ENCODE results near the gene IQUB.

The IQUB gene

GRCh38 chr7:123534383-123535260 lies at the start of gene IQUB:
TSS of gene IQUB (minus strand) at chr7:123534595. CDS start at chr7:123512340, 22,255 bp downstream.
- Histone ChIP-seq H3K4me3 (peak within 1 kb of the TSS; percentile 69), H3K27ac (peak within 1 kb of the TSS; percentile 62 to 95)
- TF ChIP-seq, protein P1, sequence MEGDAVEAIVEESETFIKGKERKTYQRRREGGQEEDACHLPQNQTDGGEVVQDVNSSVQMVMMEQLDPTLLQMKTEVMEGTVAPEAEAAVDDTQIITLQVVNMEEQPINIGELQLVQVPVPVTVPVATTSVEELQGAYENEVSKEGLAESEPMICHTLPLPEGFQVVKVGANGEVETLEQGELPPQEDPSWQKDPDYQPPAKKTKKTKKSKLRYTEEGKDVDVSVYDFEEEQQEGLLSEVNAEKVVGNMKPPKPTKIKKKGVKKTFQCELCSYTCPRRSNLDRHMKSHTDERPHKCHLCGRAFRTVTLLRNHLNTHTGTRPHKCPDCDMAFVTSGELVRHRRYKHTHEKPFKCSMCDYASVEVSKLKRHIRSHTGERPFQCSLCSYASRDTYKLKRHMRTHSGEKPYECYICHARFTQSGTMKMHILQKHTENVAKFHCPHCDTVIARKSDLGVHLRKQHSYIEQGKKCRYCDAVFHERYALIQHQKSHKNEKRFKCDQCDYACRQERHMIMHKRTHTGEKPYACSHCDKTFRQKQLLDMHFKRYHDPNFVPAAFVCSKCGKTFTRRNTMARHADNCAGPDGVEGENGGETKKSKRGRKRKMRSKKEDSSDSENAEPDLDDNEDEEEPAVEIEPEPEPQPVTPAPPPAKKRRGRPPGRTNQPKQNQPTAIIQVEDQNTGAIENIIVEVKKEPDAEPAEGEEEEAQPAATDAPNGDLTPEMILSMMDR (IDR thresholded peaks at IDR 0.05), result no peak
- peak; percentile 98 for DNase-seq (ENCODE audit: low spot score)

DNA sequence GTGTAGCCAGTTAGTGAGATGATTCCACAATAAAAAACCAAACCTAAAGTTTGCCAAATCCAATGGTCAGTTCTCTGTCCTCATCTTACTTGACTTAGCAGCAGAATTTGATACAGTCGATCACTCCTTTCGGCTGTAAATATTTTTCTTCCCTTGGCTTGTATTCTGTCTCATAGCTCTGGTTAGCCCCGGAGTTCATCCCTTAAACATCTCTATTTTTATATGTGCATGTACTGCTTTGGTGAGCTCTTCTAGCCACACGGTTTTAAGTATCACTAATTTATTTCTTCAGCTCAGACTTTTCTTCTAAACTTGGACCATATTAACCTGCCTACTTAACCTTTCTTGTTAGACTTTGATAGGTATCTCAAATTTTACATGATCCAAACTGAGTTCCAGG lies 49.4 kb upstream of the IQUB start:
- no peak overlapping the region for H3K27ac ChIP-seq
- H3K4me3 ChIP-seq, result no peak overlapping the region
- TF ChIP-seq, protein P1 (IDR thresholded peaks at IDR 0.05), result no peak
- DNase-seq (ENCODE audit: low spot score), result no peak

DNA sequence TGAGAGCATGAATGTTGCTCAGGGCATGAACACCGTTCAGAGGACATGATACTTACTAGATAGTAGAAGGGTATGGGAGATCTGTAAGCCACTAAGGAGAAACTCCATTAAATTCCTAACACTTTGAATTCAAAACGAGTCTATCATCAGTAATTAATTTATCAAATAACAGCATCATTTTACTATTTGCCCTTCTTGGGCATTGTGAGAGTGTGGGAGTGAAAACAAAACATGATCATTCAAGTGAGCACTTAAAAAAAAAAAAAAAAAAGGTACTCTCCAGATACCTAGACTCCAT lies 46.7 kb upstream of the IQUB start:
- TF ChIP-seq, protein P1 (IDR thresholded peaks at IDR 0.05), result no peak
- no peak overlapping the region for H3K4me3 ChIP-seq

DNA sequence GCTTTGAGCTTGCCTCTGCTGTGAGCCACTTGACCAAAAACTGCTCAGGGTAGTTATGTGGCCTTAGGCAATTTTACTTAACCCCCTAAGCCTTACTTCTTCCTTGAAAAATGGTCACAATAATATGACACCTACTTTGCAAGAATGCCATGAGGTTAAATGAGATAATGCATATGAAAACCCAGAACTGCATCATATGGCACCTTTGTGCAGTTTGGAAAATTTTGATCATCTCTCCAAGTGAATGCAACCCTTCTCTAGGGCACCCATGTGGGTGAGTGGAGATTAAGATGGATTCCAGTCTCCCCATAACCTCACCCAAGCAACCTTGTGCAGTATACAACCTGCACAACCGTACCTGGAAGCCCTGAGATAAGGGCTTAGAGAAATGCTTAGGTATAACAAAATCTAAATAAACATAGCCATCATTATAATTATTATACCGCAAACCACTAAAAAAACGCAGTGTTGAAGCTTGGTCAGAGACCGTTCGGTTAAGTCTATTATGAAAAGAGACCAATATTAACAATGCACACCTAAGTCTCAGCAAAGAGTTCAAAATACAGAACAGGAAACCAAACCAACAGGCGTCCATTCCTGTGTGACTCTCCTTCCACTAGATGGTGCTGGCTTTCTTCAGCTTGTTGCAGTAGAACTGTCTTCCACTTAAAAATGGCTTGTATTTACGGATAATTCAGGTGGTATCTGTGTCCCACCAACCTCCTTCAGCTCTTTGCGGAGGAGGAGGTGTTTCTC lies 46.2 kb upstream of the IQUB start:
- H3K27ac ChIP-seq, result no peak overlapping the region
- DNase-seq (ENCODE audit: low spot score), result no peak
- no peak overlapping the region for H3K4me3 ChIP-seq
- TF ChIP-seq, protein P1 (IDR thresholded peaks at IDR 0.05), result no peak

More for the DNA sequence above, 46.7 kb upstream of the IQUB start:
- H3K27ac ChIP-seq, result no peak overlapping the region
- DNase-seq (ENCODE audit: low spot score), result no peak

GRCh38 chr7:123579416-123579815 lies 45.0 kb upstream of the IQUB start:
- Histone ChIP-seq H3K27ac (no peak overlapping the region), H3K4me3 (no peak overlapping the region)
- TF ChIP-seq, protein P1 (IDR thresholded peaks at IDR 0.05), result no peak
- DNase-seq (ENCODE audit: low spot score), result no peak

- H3K4me3 ChIP-seq, result no peak overlapping the region
- no peak overlapping the region for H3K27ac ChIP-seq
- TF ChIP-seq, protein P1 (IDR thresholded peaks at IDR 0.05), result no peak
- DNase-seq (ENCODE audit: low spot score), result no peak
These were observed 39.6 kb upstream of the IQUB start for GRCh38 chr7:123573896-123574467.

Data from coronary artery (tissue), 2 donors.